ENCODE data around the gene HEXA. TPM values are rescaled to one million over a fixed set of nuclear protein-coding genes. Genes with fewer than 3 reads are reported as not detected.

Gene HEXA
- total and polyA plus RNA-seq, 2 of the 8 experiments (the other 6 are each of a cell fraction or from before 2014, with no cell fraction given), result 52.5 to 73.7 TPM

- Histone ChIP-seq H3K4me2 (ENCODE audit: insufficient read depth in 1 of 2, low read depth in 2 of 2, low read length in 2 of 2) (no peak overlapping the region), H3K9ac (replicated peaks in 1 of 4; ENCODE audit: extremely low read depth in 1 of 4, low read depth in 3 of 4, low read length in 3 of 4) (no peak overlapping the region), H2BK20ac (ENCODE audit: low read length) (no peak overlapping the region), H2BK12ac (ENCODE audit: low read depth, low read length) (no peak overlapping the region), H3K4me3 (ENCODE audit: extremely low read depth in 1 of 4, insufficient read depth in 2 of 4, low read depth in 3 of 4, low read length in 4 of 4) (no peak overlapping the region), H2BK5ac (ENCODE audit: low read depth, low read length) (no peak overlapping the region), H3K56ac (replicated peaks; ENCODE audit: insufficient read length, low read depth, low read length) (no peak overlapping the region), H2AK5ac (ENCODE audit: low read depth, low read length) (no peak overlapping the region), H3K27ac (ENCODE audit: low read depth, low read length) (no peak overlapping the region), H3K36me3 (ENCODE audit: control insufficient read depth in 2 of 4, insufficient read depth in 4 of 4, low read length in 3 of 4) (no peaks in the 10 kb centered on the region), H3K14ac (ENCODE audit: insufficient read length) (no peak overlapping the region), H3K79me1 (ENCODE audit: low read depth, low read length) (no peaks in the 10 kb centered on the region), H3K27me3 (replicated peaks in 1 of 4; ENCODE audit: control insufficient read depth in 3 of 4, extremely low read depth in 1 of 4, insufficient read depth in 3 of 4, low read length in 3 of 4) (no peaks in the 10 kb centered on the region), H3K23me2 (ENCODE audit: low read depth, low read length) (no peaks in the 10 kb centered on the region), H3K18ac (ENCODE audit: extremely low read depth, low read length) (no peak overlapping the region), H3K79me2 (ENCODE audit: control insufficient read depth in 1 of 2, insufficient read depth in 2 of 2, low read length in 2 of 2) (no peaks in the 10 kb centered on the region), H4K91ac (replicated peaks; ENCODE audit: insufficient read length, low read length) (no peak overlapping the region), H4K5ac (ENCODE audit: insufficient read length, low read depth, low read length) (no peak overlapping the region), H2AFZ (ENCODE audit: low read length) (0 out of 2 replicates have a peak overlapping the region, but pooled peaks have one; percentile 19), H3K23ac (ENCODE audit: insufficient read length) (no peak overlapping the region), H4K20me1 (replicated peaks in 1 of 2; ENCODE audit: control insufficient read depth in 1 of 2, insufficient read depth in 2 of 2, low read length in 2 of 2) (no peaks in the 10 kb centered on the region), H4K8ac (ENCODE audit: extremely low read depth, insufficient read depth, low read length) (no peak overlapping the region), H3K9me3 (ENCODE audit: insufficient read depth in 2 of 2, low read depth in 1 of 2, low read length in 1 of 2) (no peaks in the 10 kb centered on the region), H2BK15ac (ENCODE audit: low read length) (no peak overlapping the region), H2BK120ac (replicated peaks; ENCODE audit: low read depth, low read length) (no peak overlapping the region), H3K4ac (replicated peaks; ENCODE audit: insufficient read length, low read depth, low read length) (no peak overlapping the region), H3K4me1 (replicated peaks in 1 of 4; ENCODE audit: control insufficient read depth in 3 of 4, insufficient read depth in 4 of 4, low read length in 3 of 4) (no peaks in the 10 kb centered on the region)
- ChIA-PET CTCF (ENCODE audit: partially characterized antibody) (interaction anchor here (0.6 to 2.1 kb wide), 5 partner anchors 8 to 244 kb away, joined by 3 to 8 read pairs (median 3); no protein-coding TSS in a partner anchor), POLR2A (ENCODE audit: partially characterized antibody) (interaction anchor here (0.5 to 0.8 kb wide), 3 partner anchors 22 to 54 kb away, joined by 3 read pairs; no protein-coding TSS in a partner anchor)
- FAIRE-seq, result no peak
- 68% methylated on average over 2 of the region's 2 CpGs; no CpG with 5 or more reads in 1 of the 2 experiments for WGBS, 2 experiments (ENCODE audit: extremely low coverage in 1 of 2, insufficient coverage in 1 of 2, insufficient read length in 1 of 2, insufficient replicate concordance in 2 of 2, low coverage in 1 of 2, low lambda C conversion rate in 2 of 2, missing lambda C conversion rate in 1 of 2)
- DNase-seq (ENCODE audit: low read depth in 1 of 2, low spot score in 2 of 2), result no peak
- TF ChIP-seq ATF3 (IDR thresholded peaks at IDR 0.05; ENCODE audit: insufficient read depth, low read depth, low read length), result no peak
- TF ChIP-seq POU5F1 (IDR thresholded peaks at IDR 0.05; ENCODE audit: low read depth, low read length), result no peak
- TF ChIP-seq TBP (IDR thresholded peaks at IDR 0.05; ENCODE audit: low read depth, low read length), result no peak
- no peak for TF ChIP-seq FOSL1 (IDR thresholded peaks at IDR 0.05; ENCODE audit: insufficient read depth, low read depth, low read length)
- TF ChIP-seq NANOG (IDR thresholded peaks at IDR 0.05; ENCODE audit: insufficient read depth, low read depth, low read length, poor library complexity, severe bottlenecking), result no peak
- TF ChIP-seq CTCF (IDR thresholded peaks at IDR 0.05; ENCODE audit: control extremely low read depth in 1 of 3, insufficient read depth in 1 of 3, low read depth in 1 of 3, low read length in 3 of 3), result peak in 1 of 3 experiments; percentile 27; a peak in 1 of 4 replicates
- no peak for TF ChIP-seq ASH2L (IDR thresholded peaks at IDR 0.05; ENCODE audit: low read length)
- TF ChIP-seq BACH1 (IDR thresholded peaks at IDR 0.05; ENCODE audit: low read length), result no peak
- no peak for TF ChIP-seq TEAD4 (IDR thresholded peaks at IDR 0.05; ENCODE audit: low read depth, low read length)
- TF ChIP-seq RAD21 (IDR thresholded peaks at IDR 0.05 in 1 of 2, conservative IDR thresholded peaks at IDR 0.05 in 1 of 2; ENCODE audit: low read depth in 2 of 2, low read length in 2 of 2), result peak in 1 of 2 experiments; percentile 13; a peak in 1 of 4 replicates
- no peak for TF ChIP-seq KDM5A (IDR thresholded peaks at IDR 0.05; ENCODE audit: low read length)
Observed at GRCh38 chr15:72382146-72382545, 6.3 kb upstream of the HEXA start.
